Measurements from ENCODE around the gene DOCK2.
A peak's percentile ranks its signal among the peaks of the same experiment; 100 is the strongest.
"Not testable (repeated sequence)": the region's sequence is repeated elsewhere in the genome, so short reads cannot be mapped to it uniquely, and the experiment has no call there.

Gene DOCK2

GRCh38 chr5:169637085-169637548 is at the start of gene DOCK2:
Gene DOCK2, plus strand, starts transcription at chr5:169637275. Its CDS starts 52 bp downstream, at chr5:169637327.
- peak; percentile 32 to 52 (median 50) for DNase-seq (ENCODE audit: low read depth in 3 of 3)

- no peak for DNase-seq (ENCODE audit: low read depth in 3 of 3)
Measured at GRCh38 chr5:169590602-169591001, 46.5 kb upstream of the DOCK2 start.

- DNase-seq (ENCODE audit: low read depth in 3 of 3), result no peak
Measured at GRCh38 chr5:169591636-169592035, 45.4 kb upstream of the DOCK2 start.

- DNase-seq (ENCODE audit: low read depth in 3 of 3), result no peak
Measured at GRCh38 chr5:169592937-169593650, 44.0 kb upstream of the DOCK2 start.

GRCh38 chr5:169595172-169595820 is 41.8 kb upstream of the DOCK2 start:
- no peak for DNase-seq (ENCODE audit: low read depth in 3 of 3)

GRCh38 chr5:169599451-169599850 is 37.6 kb upstream of the DOCK2 start:
- DNase-seq (ENCODE audit: low read depth in 3 of 3), result no peak

GRCh38 chr5:169602535-169602934 is 34.5 kb upstream of the DOCK2 start:
- DNase-seq (ENCODE audit: low read depth in 3 of 3), result no peak

GRCh38 chr5:169606279-169606678 is 30.8 kb upstream of the DOCK2 start:
- DNase-seq (ENCODE audit: low read depth in 3 of 3), result no peak

- DNase-seq (ENCODE audit: low read depth in 3 of 3), result no peak
Measured at GRCh38 chr5:169607882-169608281, 29.2 kb upstream of the DOCK2 start.

- no peak for DNase-seq (ENCODE audit: low read depth in 3 of 3)
Measured at GRCh38 chr5:169609716-169610115, 27.4 kb upstream of the DOCK2 start.

GRCh38 chr5:169610606-169611005 is 26.5 kb upstream of the DOCK2 start:
- DNase-seq (ENCODE audit: low read depth in 3 of 3), result no peak

- no peak for DNase-seq (ENCODE audit: low read depth in 3 of 3)
Measured at GRCh38 chr5:169615561-169615960, 21.5 kb upstream of the DOCK2 start.

- not testable (repeated sequence) for DNase-seq (ENCODE audit: low read depth in 3 of 3)
Measured at GRCh38 chr5:169624307-169624706, 12.8 kb upstream of the DOCK2 start.

GRCh38 chr5:169626779-169627178 is 10.3 kb upstream of the DOCK2 start:
- DNase-seq (ENCODE audit: low read depth in 3 of 3), result no peak

GRCh38 chr5:169627551-169627950 is 9.5 kb upstream of the DOCK2 start:
- no peak for DNase-seq (ENCODE audit: low read depth in 3 of 3)

GRCh38 chr5:169628892-169629291 is 8.2 kb upstream of the DOCK2 start:
- DNase-seq (ENCODE audit: low read depth in 3 of 3), result no peak

GRCh38 chr5:169629847-169630548 is 7.1 kb upstream of the DOCK2 start:
- DNase-seq (ENCODE audit: low read depth in 3 of 3), result no peak

GRCh38 chr5:169631360-169631759 is 5.7 kb upstream of the DOCK2 start:
- DNase-seq (ENCODE audit: low read depth in 3 of 3), result no peak

- no peak for DNase-seq (ENCODE audit: low read depth in 3 of 3)
Measured at GRCh38 chr5:169632946-169633345, 4.1 kb upstream of the DOCK2 start.

GRCh38 chr5:169634606-169635005 is 2.5 kb upstream of the DOCK2 start:
- no peak for DNase-seq (ENCODE audit: low read depth in 3 of 3)

- no peak for DNase-seq (ENCODE audit: low read depth in 3 of 3)
Measured at GRCh38 chr5:169635936-169636335, 1.1 kb upstream of the DOCK2 start.

- no peak for DNase-seq (ENCODE audit: low read depth in 3 of 3)
Measured at GRCh38 chr5:169636477-169637084, 494 bp upstream of the DOCK2 start.

Data from stimulated activated CD4-positive, alpha-beta T cell treated with anti-CD3 and anti-CD28 coated beads, TNF-alpha, amount 100 ng/mL, for 4 hours (primary cell).